SJCRH30 (cell line): ENCODE results near the gene TOM1L1. TPM values are rescaled to one million over a fixed set of nuclear protein-coding genes. Genes with fewer than 3 reads are reported as not detected.

Experiments used
- DNase-seq, 2 experiments: peaks; one replicate each; pipeline ENCODE4 v3.0.0-alpha.2; 2015 to 2020
- H3K27ac ChIP-seq: fragments of 250-450 bp; sonication (Bioruptor Pico); 2 replicates; pipeline ENCODE4 v1.5.1; 2020; ENCODE audit warnings: mild to moderate bottlenecking, moderate library complexity
- H3K27me3 ChIP-seq: fragments of 250-450 bp; sonication (Bioruptor Pico); 2 replicates; pipeline ENCODE4 v1.5.1; 2020; ENCODE audit warnings: mild to moderate bottlenecking, moderate library complexity
- H3K36me3 ChIP-seq: fragments of 250-450 bp; sonication (Bioruptor Pico); 2 replicates; pipeline ENCODE4 v1.5.1; 2020; ENCODE audit warnings: mild to moderate bottlenecking, moderate library complexity
- H3K4me1 ChIP-seq: fragments of 250-450 bp; sonication (Bioruptor Pico); 2 replicates; pipeline ENCODE4 v1.5.1; 2020; ENCODE audit warnings: mild to moderate bottlenecking, moderate library complexity
- H3K4me3 ChIP-seq: fragments of 250-450 bp; sonication (Bioruptor Pico); 2 replicates; pipeline ENCODE4 v1.5.1; 2020; ENCODE audit warnings: mild to moderate bottlenecking, moderate library complexity
- H3K9me3 ChIP-seq: fragments of 250-450 bp; sonication (Bioruptor Pico); replicated peaks from 2 replicates; pipeline ENCODE4 v1.5.1; 2020; ENCODE audit warnings: mild to moderate bottlenecking, moderate library complexity
- total RNA-seq: library from RNA; depleted of rRNA; stranded (reverse); fragments of >200 nt; shearing (Covaris generic); gene quantifications from 2 replicates; pipeline ENCODE4 v1.2.3, GENCODE V29; 2014

The TOM1L1 gene
- total RNA-seq, 1 experiment from 2014 or later, result 13.1 TPM

GRCh38 chr17:54945671-54946070 lies 45.0 kb downstream of the TOM1L1 start:
- no peak for DNase-seq
- Histone ChIP-seq H3K4me3 (no peak overlapping the region), H3K9me3 (no peaks in the 10 kb centered on the region), H3K27me3 (no peaks in the 10 kb centered on the region), H3K27ac (peak overlapping the region; percentile 85), H3K4me1 (peaks cover 35% of the 10 kb centered on the region), H3K36me3 (0 out of 2 replicates have a peak, but pooled peaks cover 2% of the 10 kb centered on the region)

GRCh38 chr17:54947396-54947795 lies 46.7 kb downstream of the TOM1L1 start:
- DNase-seq, result no peak
- Histone ChIP-seq H3K4me1 (peaks cover 35% of the 10 kb centered on the region), H3K9me3 (no peaks in the 10 kb centered on the region), H3K27me3 (no peaks in the 10 kb centered on the region), H3K36me3 (0 out of 2 replicates have a peak, but pooled peaks cover 2% of the 10 kb centered on the region), H3K4me3 (no peak overlapping the region), H3K27ac (no peak overlapping the region)

GRCh38 chr17:54948380-54948779 lies 47.7 kb downstream of the TOM1L1 start:
- no peaks in the 10 kb centered on the region for H3K9me3 ChIP-seq
- peak; percentile 49 to 57 for DNase-seq
- no peak overlapping the region for H3K4me3 ChIP-seq
- H3K4me1 ChIP-seq, result peaks cover 35% of the 10 kb centered on the region
- peak overlapping the region; percentile 31; the same call in 1 of the 2 replicates for H3K27ac ChIP-seq
- 0 out of 2 replicates have a peak, but pooled peaks cover 2% of the 10 kb centered on the region for H3K36me3 ChIP-seq
- H3K27me3 ChIP-seq, result no peaks in the 10 kb centered on the region

GRCh38 chr17:54950116-54950515 lies 49.5 kb downstream of the TOM1L1 start:
- Histone ChIP-seq H3K27me3 (no peaks in the 10 kb centered on the region), H3K27ac (no peak overlapping the region), H3K36me3 (0 out of 2 replicates have a peak, but pooled peaks cover 2% of the 10 kb centered on the region), H3K4me1 (peaks cover 25% of the 10 kb centered on the region), H3K9me3 (no peaks in the 10 kb centered on the region), H3K4me3 (no peak overlapping the region)
- DNase-seq, result no peak

GRCh38 chr17:54951286-54951685 lies 50.6 kb downstream of the TOM1L1 start:
- Histone ChIP-seq H3K4me3 (no peak overlapping the region), H3K27me3 (no peaks in the 10 kb centered on the region), H3K27ac (no peak overlapping the region), H3K36me3 (0 out of 2 replicates have a peak, but pooled peaks cover 2% of the 10 kb centered on the region), H3K9me3 (no peaks in the 10 kb centered on the region), H3K4me1 (peaks cover 13% of the 10 kb centered on the region)
- no peak for DNase-seq

- H3K27ac ChIP-seq, result peak overlapping the region; percentile 42; the same call in 1 of the 2 replicates
- DNase-seq, result peak; percentile 42 to 51
- no peaks in the 10 kb centered on the region for H3K27me3 ChIP-seq
- no peaks in the 10 kb centered on the region for H3K9me3 ChIP-seq
- peaks cover 8% of the 10 kb centered on the region for H3K4me1 ChIP-seq
- H3K36me3 ChIP-seq, result peaks cover 28% of the 10 kb centered on the region
- no peak overlapping the region for H3K4me3 ChIP-seq
Observed at GRCh38 chr17:54956791-54957190, 56.1 kb downstream of the TOM1L1 start.

- peaks cover 28% of the 10 kb centered on the region for H3K36me3 ChIP-seq
- H3K4me1 ChIP-seq, result peaks cover 2% of the 10 kb centered on the region; the same call in 1 of the 2 replicates
- H3K27me3 ChIP-seq, result no peaks in the 10 kb centered on the region
- peak overlapping the region; percentile 79 for H3K4me3 ChIP-seq
- H3K9me3 ChIP-seq, result no peaks in the 10 kb centered on the region
- peak overlapping the region; percentile 61 for H3K27ac ChIP-seq
- peak in 1 of 2 experiments; percentile 34 for DNase-seq
Observed at GRCh38 chr17:54967621-54968261, 67.1 kb downstream of the TOM1L1 start.

- no peaks in the 10 kb centered on the region for H3K9me3 ChIP-seq
- peak within 1 kb of the TSS; percentile 79 for H3K4me3 ChIP-seq
- peaks cover 2% of the 10 kb centered on the region; the same call in 1 of the 2 replicates for H3K4me1 ChIP-seq
- H3K36me3 ChIP-seq, result peaks cover 21% of the 10 kb centered on the region
- DNase-seq, result peak; percentile 91 to 97
- H3K27me3 ChIP-seq, result no peaks in the 10 kb centered on the region
- peak within 1 kb of the TSS; percentile 61 for H3K27ac ChIP-seq
Observed at GRCh38 chr17:54968262-54968987, 67.8 kb downstream of the TOM1L1 start, which contains the start of the genes COX11 and STXBP4. Gene COX11 (minus strand): TSS chr17:54968654. CDS start chr17:54968646, 8 bp downstream. Gene STXBP4 (plus strand): TSS chr17:54968765. CDS start chr17:54986220, 17,455 bp downstream.

- H3K27me3 ChIP-seq, result no peaks in the 10 kb centered on the region
- H3K4me3 ChIP-seq, result peak overlapping the region; percentile 79
- no peaks in the 10 kb centered on the region for H3K9me3 ChIP-seq
- no peak for DNase-seq
- peaks cover 2% of the 10 kb centered on the region; the same call in 1 of the 2 replicates for H3K4me1 ChIP-seq
- peak overlapping the region; percentile 61 for H3K27ac ChIP-seq
- peaks cover 16% of the 10 kb centered on the region for H3K36me3 ChIP-seq
Observed at GRCh38 chr17:54968988-54969332, 68.3 kb downstream of the TOM1L1 start.

- H3K36me3 ChIP-seq, result peaks cover 6% of the 10 kb centered on the region
- no peaks in the 10 kb centered on the region for H3K9me3 ChIP-seq
- H3K27me3 ChIP-seq, result no peaks in the 10 kb centered on the region
- peak overlapping the region; percentile 61; the same call in 1 of the 2 replicates for H3K27ac ChIP-seq
- peak overlapping the region; percentile 79 for H3K4me3 ChIP-seq
- no peak for DNase-seq
- peaks cover 2% of the 10 kb centered on the region; the same call in 1 of the 2 replicates for H3K4me1 ChIP-seq
Observed at GRCh38 chr17:54969658-54970572, 69.3 kb downstream of the TOM1L1 start.

GRCh38 chr17:54971147-54971546 lies 70.5 kb downstream of the TOM1L1 start:
- Histone ChIP-seq H3K9me3 (no peaks in the 10 kb centered on the region), H3K4me1 (peaks cover 2% of the 10 kb centered on the region; the same call in 1 of the 2 replicates), H3K27ac (no peak overlapping the region), H3K27me3 (no peaks in the 10 kb centered on the region), H3K36me3 (peaks cover under 1% of the 10 kb centered on the region), H3K4me3 (no peak overlapping the region)
- no peak for DNase-seq

GRCh38 chr17:54971901-54972300 lies 71.2 kb downstream of the TOM1L1 start:
- Histone ChIP-seq H3K27ac (no peak overlapping the region), H3K36me3 (no peaks in the 10 kb centered on the region), H3K4me3 (no peak overlapping the region), H3K4me1 (peaks cover 2% of the 10 kb centered on the region; the same call in 1 of the 2 replicates), H3K9me3 (no peaks in the 10 kb centered on the region), H3K27me3 (no peaks in the 10 kb centered on the region)
- no peak for DNase-seq

GRCh38 chr17:54972406-54973138 lies 71.9 kb downstream of the TOM1L1 start:
- DNase-seq, result no peak
- H3K36me3 ChIP-seq, result no peaks in the 10 kb centered on the region
- peaks cover 2% of the 10 kb centered on the region; the same call in 1 of the 2 replicates for H3K4me1 ChIP-seq
- no peaks in the 10 kb centered on the region for H3K9me3 ChIP-seq
- H3K4me3 ChIP-seq, result no peak overlapping the region
- no peaks in the 10 kb centered on the region for H3K27me3 ChIP-seq
- no peak overlapping the region for H3K27ac ChIP-seq
